MM.1S (cell line): ENCODE results near the gene DUSP3.

Source experiments
- EZH2phosphoT487 ChIP-seq: fragments of 300-600 bp; sonication (generic); IDR thresholded peaks from 2 replicates; pipeline ENCODE4 v1.6.1; 2018; ENCODE audit warnings: antibody characterized with exemption, low read length
- TF ChIP-seq, protein P1 (sequence below): fragments of 300-600 bp; sonication (generic); IDR thresholded peaks from 2 replicates; pipeline ENCODE4 v1.5.1; 2016; ENCODE audit warnings: antibody characterized with exemption, low read length, mixed read lengths

DNA sequence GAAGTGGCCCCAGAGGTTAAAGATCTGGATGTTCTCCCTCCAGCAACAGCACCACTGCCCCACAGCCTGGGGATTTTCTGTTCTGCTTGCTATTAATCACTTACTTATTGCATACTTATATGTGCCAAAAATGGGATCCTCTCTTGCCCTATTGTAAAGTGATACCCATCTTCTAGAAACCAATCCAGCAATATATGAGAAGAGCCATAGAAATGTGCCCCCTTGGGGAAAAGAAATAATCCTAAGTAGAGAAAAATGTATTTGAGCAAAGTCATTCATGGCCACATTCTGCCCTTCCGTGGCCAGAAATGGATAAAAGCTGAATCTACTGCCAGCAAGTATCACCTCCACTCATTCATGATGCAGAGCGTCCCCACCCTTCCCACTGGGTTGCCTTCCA lies 41.1 kb downstream of the DUSP3 start:
- TF ChIP-seq, protein P1, sequence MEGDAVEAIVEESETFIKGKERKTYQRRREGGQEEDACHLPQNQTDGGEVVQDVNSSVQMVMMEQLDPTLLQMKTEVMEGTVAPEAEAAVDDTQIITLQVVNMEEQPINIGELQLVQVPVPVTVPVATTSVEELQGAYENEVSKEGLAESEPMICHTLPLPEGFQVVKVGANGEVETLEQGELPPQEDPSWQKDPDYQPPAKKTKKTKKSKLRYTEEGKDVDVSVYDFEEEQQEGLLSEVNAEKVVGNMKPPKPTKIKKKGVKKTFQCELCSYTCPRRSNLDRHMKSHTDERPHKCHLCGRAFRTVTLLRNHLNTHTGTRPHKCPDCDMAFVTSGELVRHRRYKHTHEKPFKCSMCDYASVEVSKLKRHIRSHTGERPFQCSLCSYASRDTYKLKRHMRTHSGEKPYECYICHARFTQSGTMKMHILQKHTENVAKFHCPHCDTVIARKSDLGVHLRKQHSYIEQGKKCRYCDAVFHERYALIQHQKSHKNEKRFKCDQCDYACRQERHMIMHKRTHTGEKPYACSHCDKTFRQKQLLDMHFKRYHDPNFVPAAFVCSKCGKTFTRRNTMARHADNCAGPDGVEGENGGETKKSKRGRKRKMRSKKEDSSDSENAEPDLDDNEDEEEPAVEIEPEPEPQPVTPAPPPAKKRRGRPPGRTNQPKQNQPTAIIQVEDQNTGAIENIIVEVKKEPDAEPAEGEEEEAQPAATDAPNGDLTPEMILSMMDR, result no peak
- TF ChIP-seq EZH2phosphoT487, result no peak
